ENCODE data around the gene DDX54. TPM values are rescaled to one million over a fixed set of nuclear protein-coding genes. Genes with fewer than 3 reads are reported as not detected.

Gene DDX54
- total RNA-seq, 1 experiment from 2014 or later = 151 TPM

DNA sequence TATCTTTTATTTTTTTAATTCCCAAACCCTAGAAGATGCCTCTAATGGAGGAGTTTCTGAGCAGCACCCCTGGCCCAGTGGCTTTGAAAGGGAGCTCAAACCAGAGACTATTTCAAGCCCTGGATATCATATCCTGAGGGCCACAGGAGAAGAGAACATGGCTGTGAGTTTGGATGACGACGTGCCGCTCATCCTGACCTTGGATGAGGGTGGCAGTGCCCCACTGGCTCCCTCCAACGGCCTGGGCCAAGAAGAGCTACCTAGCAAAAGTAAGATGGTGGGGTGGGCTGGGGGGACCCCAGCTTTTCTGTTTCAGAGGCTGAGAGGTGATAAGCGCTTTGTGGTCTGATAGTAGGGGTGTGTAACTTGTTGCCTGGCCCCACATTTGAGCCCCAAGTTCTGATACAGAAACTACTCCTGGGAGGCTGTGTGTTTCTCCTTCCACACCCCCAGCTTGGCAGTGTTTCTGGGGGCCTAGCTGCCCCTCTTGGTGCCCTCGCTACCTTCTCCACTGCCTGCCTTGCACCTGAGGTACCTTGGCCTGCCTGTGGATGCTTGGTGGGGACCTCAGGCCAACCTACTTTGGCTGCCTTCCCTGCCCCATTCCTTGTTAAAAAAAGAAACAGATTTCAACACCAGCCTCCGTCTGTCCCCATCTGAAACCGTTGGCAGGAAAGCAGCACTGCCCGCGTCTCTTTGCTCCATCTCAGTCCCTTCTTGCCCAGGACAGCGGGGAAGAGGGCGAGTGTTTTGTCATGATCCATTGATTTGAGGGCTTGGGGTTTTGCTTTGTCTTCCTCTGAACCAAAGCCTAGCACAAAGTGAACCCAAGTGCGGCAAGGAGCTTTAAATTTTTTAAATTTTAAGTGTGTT is 41.7 kb upstream of the DDX54 start:
- CTCF ChIA-PET = interaction anchor here (0.8 kb wide), 1 partner anchor 197 kb away, joined by 3 read pairs; no protein-coding TSS in a partner anchor
- H3K27ac Mint-ChIP-seq = peak overlapping the region; percentile 45; the same call in 1 of the 2 replicates

More for the DNA sequence above, 41.7 kb upstream of the DDX54 start:
- Mint-ChIP-seq H3K9me3 (no peaks in the 10 kb centered on the region), H3K4me1 (peaks cover 20% of the 10 kb centered on the region), H3K4me3 (no peak overlapping the region), H3K27me3 (ENCODE audit: low read depth) (no peaks in the 10 kb centered on the region), H3K36me3 (peaks cover 33% of the 10 kb centered on the region)
- TF ChIP-seq NR3C1 (CRISPR knock-in tag; conservative IDR thresholded peaks at IDR 0.05; ENCODE audit: low read depth) (no peak), JAZF1 (CRISPR knock-in tag; IDR thresholded peaks at IDR 0.05) (no peak), ZNF416 (CRISPR knock-in tag; IDR thresholded peaks at IDR 0.05) (no peak), NR1H2 (CRISPR knock-in tag; IDR thresholded peaks at IDR 0.05) (no peak), ELF4 (CRISPR knock-in tag; IDR thresholded peaks at IDR 0.05; ENCODE audit: low read depth) (no peak), ZNF121 (CRISPR knock-in tag; IDR thresholded peaks at IDR 0.05) (no peak), GTF2I (CRISPR knock-in tag; conservative IDR thresholded peaks at IDR 0.05) (no peak), OVOL2 (CRISPR knock-in tag; IDR thresholded peaks at IDR 0.05; ENCODE audit: borderline replicate concordance) (no peak)
- TF ChIP-seq, protein P1, sequence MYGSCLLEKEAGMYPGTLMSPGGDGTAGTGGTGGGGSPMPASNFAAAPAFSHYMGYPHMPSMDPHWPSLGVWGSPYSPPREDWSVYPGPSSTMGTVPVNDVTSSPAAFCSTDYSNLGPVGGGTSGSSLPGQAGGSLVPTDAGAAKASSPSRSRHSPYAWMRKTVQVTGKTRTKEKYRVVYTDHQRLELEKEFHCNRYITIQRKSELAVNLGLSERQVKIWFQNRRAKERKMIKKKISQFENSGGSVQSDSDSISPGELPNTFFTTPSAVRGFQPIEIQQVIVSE (CRISPR knock-in tag; IDR thresholded peaks at IDR 0.05; ENCODE audit: borderline replicate concordance) = no peak
- TF ChIP-seq, protein P2, sequence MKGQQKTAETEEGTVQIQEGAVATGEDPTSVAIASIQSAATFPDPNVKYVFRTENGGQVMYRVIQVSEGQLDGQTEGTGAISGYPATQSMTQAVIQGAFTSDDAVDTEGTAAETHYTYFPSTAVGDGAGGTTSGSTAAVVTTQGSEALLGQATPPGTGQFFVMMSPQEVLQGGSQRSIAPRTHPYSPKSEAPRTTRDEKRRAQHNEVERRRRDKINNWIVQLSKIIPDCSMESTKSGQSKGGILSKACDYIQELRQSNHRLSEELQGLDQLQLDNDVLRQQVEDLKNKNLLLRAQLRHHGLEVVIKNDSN (CRISPR knock-in tag; IDR thresholded peaks at IDR 0.05) = no peak
- TF ChIP-seq, protein P3, sequence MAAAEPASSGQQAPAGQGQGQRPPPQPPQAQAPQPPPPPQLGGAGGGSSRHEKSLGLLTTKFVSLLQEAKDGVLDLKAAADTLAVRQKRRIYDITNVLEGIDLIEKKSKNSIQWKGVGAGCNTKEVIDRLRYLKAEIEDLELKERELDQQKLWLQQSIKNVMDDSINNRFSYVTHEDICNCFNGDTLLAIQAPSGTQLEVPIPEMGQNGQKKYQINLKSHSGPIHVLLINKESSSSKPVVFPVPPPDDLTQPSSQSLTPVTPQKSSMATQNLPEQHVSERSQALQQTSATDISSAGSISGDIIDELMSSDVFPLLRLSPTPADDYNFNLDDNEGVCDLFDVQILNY (CRISPR knock-in tag; IDR thresholded peaks at IDR 0.05) = no peak
- TF ChIP-seq, protein P4, sequence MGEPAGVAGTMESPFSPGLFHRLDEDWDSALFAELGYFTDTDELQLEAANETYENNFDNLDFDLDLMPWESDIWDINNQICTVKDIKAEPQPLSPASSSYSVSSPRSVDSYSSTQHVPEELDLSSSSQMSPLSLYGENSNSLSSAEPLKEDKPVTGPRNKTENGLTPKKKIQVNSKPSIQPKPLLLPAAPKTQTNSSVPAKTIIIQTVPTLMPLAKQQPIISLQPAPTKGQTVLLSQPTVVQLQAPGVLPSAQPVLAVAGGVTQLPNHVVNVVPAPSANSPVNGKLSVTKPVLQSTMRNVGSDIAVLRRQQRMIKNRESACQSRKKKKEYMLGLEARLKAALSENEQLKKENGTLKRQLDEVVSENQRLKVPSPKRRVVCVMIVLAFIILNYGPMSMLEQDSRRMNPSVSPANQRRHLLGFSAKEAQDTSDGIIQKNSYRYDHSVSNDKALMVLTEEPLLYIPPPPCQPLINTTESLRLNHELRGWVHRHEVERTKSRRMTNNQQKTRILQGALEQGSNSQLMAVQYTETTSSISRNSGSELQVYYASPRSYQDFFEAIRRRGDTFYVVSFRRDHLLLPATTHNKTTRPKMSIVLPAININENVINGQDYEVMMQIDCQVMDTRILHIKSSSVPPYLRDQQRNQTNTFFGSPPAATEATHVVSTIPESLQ (CRISPR knock-in tag; IDR thresholded peaks at IDR 0.05) = no peak
- TF ChIP-seq, protein P5, sequence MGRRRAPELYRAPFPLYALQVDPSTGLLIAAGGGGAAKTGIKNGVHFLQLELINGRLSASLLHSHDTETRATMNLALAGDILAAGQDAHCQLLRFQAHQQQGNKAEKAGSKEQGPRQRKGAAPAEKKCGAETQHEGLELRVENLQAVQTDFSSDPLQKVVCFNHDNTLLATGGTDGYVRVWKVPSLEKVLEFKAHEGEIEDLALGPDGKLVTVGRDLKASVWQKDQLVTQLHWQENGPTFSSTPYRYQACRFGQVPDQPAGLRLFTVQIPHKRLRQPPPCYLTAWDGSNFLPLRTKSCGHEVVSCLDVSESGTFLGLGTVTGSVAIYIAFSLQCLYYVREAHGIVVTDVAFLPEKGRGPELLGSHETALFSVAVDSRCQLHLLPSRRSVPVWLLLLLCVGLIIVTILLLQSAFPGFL (CRISPR knock-in tag; IDR thresholded peaks at IDR 0.05; ENCODE audit: borderline replicate concordance) = no peak
- TF ChIP-seq, protein P6, sequence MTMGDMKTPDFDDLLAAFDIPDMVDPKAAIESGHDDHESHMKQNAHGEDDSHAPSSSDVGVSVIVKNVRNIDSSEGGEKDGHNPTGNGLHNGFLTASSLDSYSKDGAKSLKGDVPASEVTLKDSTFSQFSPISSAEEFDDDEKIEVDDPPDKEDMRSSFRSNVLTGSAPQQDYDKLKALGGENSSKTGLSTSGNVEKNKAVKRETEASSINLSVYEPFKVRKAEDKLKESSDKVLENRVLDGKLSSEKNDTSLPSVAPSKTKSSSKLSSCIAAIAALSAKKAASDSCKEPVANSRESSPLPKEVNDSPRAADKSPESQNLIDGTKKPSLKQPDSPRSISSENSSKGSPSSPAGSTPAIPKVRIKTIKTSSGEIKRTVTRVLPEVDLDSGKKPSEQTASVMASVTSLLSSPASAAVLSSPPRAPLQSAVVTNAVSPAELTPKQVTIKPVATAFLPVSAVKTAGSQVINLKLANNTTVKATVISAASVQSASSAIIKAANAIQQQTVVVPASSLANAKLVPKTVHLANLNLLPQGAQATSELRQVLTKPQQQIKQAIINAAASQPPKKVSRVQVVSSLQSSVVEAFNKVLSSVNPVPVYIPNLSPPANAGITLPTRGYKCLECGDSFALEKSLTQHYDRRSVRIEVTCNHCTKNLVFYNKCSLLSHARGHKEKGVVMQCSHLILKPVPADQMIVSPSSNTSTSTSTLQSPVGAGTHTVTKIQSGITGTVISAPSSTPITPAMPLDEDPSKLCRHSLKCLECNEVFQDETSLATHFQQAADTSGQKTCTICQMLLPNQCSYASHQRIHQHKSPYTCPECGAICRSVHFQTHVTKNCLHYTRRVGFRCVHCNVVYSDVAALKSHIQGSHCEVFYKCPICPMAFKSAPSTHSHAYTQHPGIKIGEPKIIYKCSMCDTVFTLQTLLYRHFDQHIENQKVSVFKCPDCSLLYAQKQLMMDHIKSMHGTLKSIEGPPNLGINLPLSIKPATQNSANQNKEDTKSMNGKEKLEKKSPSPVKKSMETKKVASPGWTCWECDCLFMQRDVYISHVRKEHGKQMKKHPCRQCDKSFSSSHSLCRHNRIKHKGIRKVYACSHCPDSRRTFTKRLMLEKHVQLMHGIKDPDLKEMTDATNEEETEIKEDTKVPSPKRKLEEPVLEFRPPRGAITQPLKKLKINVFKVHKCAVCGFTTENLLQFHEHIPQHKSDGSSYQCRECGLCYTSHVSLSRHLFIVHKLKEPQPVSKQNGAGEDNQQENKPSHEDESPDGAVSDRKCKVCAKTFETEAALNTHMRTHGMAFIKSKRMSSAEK (CRISPR knock-in tag; IDR thresholded peaks at IDR 0.05; ENCODE audit: borderline replicate concordance) = no peak
- TF ChIP-seq, protein P7, sequence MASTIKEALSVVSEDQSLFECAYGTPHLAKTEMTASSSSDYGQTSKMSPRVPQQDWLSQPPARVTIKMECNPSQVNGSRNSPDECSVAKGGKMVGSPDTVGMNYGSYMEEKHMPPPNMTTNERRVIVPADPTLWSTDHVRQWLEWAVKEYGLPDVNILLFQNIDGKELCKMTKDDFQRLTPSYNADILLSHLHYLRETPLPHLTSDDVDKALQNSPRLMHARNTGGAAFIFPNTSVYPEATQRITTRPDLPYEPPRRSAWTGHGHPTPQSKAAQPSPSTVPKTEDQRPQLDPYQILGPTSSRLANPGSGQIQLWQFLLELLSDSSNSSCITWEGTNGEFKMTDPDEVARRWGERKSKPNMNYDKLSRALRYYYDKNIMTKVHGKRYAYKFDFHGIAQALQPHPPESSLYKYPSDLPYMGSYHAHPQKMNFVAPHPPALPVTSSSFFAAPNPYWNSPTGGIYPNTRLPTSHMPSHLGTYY (CRISPR knock-in tag; IDR thresholded peaks at IDR 0.05) = no peak
- TF ChIP-seq, protein P8, sequence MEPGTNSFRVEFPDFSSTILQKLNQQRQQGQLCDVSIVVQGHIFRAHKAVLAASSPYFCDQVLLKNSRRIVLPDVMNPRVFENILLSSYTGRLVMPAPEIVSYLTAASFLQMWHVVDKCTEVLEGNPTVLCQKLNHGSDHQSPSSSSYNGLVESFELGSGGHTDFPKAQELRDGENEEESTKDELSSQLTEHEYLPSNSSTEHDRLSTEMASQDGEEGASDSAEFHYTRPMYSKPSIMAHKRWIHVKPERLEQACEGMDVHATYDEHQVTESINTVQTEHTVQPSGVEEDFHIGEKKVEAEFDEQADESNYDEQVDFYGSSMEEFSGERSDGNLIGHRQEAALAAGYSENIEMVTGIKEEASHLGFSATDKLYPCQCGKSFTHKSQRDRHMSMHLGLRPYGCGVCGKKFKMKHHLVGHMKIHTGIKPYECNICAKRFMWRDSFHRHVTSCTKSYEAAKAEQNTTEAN (CRISPR knock-in tag; IDR thresholded peaks at IDR 0.05) = no peak
- no peak for DNase-seq (ENCODE audit: low spot score)
- ATAC-seq = no peak
- POLR2A ChIA-PET = interaction anchor here (0.6 kb wide), 1 partner anchor 208 kb away, joined by 4 read pairs; no protein-coding TSS in a partner anchor

All from WTC11 (cell line).